Measurements from ENCODE around the gene CALCR. TPM values are rescaled to one million over a fixed set of nuclear protein-coding genes. Genes with fewer than 3 reads are reported as not detected.
"Not testable (repeated sequence)": the region's sequence is repeated elsewhere in the genome, so short reads cannot be mapped to it uniquely, and the experiment has no call there.

Gene CALCR
- total RNA-seq, 1 experiment from 2014 or later = not detected

DNA sequence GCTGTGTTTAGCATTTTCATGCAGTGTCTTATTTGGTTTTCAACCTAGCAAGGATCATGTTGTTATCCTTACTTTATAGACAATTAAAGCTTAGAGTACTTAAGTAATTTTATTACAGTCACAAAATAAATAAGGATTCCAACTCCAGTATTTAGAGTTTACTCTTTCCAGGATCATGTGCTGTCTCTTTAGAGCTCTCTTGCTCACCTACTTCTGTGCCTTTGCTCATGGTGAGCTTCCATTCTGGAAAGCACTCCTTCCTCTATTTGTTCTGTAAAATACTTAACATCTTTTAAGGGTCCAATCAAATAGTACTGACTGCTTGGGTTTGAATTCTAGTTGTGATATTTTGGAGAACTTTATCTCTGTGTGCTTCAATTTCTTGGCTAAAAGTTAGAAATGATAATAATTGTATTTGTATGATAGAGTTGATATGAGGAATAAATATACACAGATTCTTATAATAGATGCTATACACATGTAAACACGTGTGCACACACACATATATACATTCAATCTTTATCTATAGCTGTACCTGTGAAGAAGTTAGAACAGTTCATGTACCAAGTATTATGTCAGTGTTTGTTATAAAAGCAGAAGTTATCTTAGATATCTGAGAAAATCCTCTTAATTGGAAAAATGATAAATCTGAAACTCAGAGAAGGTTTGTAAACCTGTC, 18.2 kb upstream of the CALCR start:
- Histone ChIP-seq H3K9ac (ENCODE audit: low read length) (no peak overlapping the region), H3K27ac (ENCODE audit: low read length) (no peak overlapping the region)

DNA sequence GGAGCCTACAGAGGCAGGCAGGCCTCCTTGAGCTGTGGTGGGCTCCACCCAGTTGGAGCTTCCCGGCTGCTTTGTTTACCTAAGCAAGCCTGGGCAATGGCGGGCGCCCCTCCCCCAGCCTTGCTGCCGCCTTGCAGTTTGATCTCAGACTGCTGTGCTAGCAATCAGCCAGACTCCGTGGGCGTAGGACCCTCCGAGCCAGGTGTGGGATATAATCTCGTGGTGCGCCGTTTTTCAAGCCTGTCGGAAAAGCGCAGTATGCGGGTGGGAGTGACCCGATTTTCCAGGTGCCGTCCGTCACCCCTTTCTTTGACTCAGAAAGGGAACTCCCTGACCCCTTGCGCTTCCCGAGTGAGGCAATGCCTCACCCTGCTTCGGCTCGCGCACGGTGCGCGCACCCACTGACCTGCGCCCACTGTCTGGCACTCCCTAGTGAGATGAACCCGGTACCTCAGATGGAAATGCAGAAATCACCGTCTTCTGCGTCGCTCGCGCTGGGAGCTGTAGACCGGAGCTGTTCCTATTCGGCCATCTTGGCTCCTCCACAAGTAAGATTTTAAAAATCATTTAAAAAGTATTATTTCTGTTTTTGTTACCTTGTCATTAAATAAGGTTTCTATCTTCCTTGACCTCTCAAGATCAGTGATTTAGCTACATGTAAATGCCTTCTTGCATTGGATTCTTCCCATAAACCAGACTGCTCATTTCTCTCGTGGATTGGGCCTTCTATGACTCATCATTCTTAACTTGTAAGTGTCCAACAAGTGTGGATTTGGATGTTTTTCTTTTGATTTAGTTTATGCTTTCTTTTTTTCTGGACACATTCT, 16.9 kb upstream of the CALCR start:
- H3K9me2 ChIP-seq (replicated peaks; ENCODE audit: insufficient read depth, low read length); H3K36me3 ChIP-seq (ENCODE audit: insufficient read depth, low read length); H3K27me3 ChIP-seq (ENCODE audit: low read length); H4K20me1 ChIP-seq (ENCODE audit: insufficient read depth, low read depth, low read length); H3K4me3 ChIP-seq (ENCODE audit: low read length); H3K79me2 ChIP-seq (ENCODE audit: low read length); H3K9ac ChIP-seq (ENCODE audit: low read length); H2AFZ ChIP-seq (ENCODE audit: low read length); DNase-seq; H3K9me3 ChIP-seq (ENCODE audit: low read length); H3K4me1 ChIP-seq (ENCODE audit: low read length); H3K27ac ChIP-seq (ENCODE audit: low read length); H3K4me2 ChIP-seq (ENCODE audit: low read depth, low read length, poor library complexity, severe bottlenecking): not testable (repeated sequence)

More for the DNA sequence above, 18.2 kb upstream of the CALCR start:
- Histone ChIP-seq H3K4me3 (ENCODE audit: low read length) (no peak overlapping the region), H3K79me2 (ENCODE audit: low read length) (no peaks in the 10 kb centered on the region), H4K20me1 (ENCODE audit: insufficient read depth, low read depth, low read length) (no peaks in the 10 kb centered on the region), H3K4me1 (ENCODE audit: low read length) (no peaks in the 10 kb centered on the region), H3K9me2 (replicated peaks; ENCODE audit: insufficient read depth, low read length) (no peaks in the 10 kb centered on the region), H3K27me3 (ENCODE audit: low read length) (no peaks in the 10 kb centered on the region), H2AFZ (ENCODE audit: low read length) (no peak overlapping the region), H3K36me3 (ENCODE audit: insufficient read depth, low read length) (no peaks in the 10 kb centered on the region), H3K4me2 (ENCODE audit: low read depth, low read length, poor library complexity, severe bottlenecking) (no peak overlapping the region), H3K9me3 (ENCODE audit: low read length) (no peaks in the 10 kb centered on the region)
- no peak for DNase-seq

DNA sequence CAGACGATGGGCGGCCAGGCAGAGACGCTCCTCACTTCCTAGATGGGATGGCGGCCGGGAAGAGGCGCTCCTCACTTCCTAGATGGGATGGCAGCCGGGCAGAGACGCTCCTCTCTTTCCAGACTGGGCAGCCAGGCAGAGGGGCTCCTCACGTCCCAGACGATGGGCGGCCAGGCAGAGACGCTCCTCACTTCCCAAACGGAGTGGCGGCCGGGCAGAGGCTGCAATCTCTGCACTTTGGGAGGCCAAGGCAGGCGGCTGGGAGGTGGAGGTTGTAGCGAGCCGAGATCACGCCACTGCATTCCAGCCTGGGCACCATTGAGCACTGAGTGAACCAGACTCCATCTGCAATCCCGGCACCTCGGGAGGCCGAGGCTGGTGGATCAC, 11.9 kb upstream of the CALCR start:
- not testable (repeated sequence) for H3K36me3 ChIP-seq (ENCODE audit: insufficient read depth, low read length); H3K79me2 ChIP-seq (ENCODE audit: low read length); H3K4me3 ChIP-seq (ENCODE audit: low read length); H3K27me3 ChIP-seq (ENCODE audit: low read length); DNase-seq; H3K9me3 ChIP-seq (ENCODE audit: low read length); H4K20me1 ChIP-seq (ENCODE audit: insufficient read depth, low read depth, low read length); H3K9ac ChIP-seq (ENCODE audit: low read length); H3K4me2 ChIP-seq (ENCODE audit: low read depth, low read length, poor library complexity, severe bottlenecking); H3K9me2 ChIP-seq (replicated peaks; ENCODE audit: insufficient read depth, low read length); H3K27ac ChIP-seq (ENCODE audit: low read length); H3K4me1 ChIP-seq (ENCODE audit: low read length); H2AFZ ChIP-seq (ENCODE audit: low read length)

DNA sequence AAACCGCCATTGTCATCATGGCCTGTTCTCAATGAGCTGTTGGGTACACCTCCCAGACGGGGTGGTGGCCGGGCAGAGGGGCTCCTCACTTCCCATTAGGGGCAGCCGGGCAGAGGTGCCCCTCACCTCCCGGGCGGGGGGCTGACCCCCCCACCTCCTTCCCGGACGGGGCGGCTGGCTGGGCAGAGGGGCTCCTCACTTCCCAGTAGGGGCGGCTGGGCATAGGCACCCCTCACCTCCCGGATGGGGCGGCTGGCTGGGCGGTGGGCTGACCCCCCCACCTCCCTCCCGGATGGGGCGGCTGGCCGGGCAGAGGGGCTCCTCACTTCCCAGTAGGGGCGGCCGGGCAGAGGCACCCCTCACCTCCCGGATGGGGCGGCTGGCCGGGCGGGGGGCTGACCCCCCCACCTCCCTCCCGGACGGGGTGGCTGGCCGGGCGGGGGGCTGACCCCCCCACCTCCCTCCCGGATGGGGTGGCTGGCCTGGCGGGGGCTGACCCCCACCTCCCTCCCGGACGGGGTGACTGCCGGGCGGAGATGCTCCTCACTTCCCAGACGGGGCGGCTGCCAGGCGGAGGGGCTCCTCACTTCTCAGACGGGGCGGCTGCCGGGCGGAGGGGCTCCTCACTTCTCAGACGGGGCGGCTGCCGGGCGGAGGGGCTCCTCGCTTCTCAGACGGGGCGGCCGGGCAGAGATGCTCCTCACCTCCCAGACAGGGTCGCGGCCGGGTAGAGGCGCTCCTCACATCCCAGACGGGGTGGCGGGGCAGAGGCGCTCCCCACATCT, 11.4 kb upstream of the CALCR start:
- DNase-seq; H3K4me1 ChIP-seq (ENCODE audit: low read length); H3K9me3 ChIP-seq (ENCODE audit: low read length); H3K27me3 ChIP-seq (ENCODE audit: low read length); H3K4me2 ChIP-seq (ENCODE audit: low read depth, low read length, poor library complexity, severe bottlenecking); H2AFZ ChIP-seq (ENCODE audit: low read length); H3K36me3 ChIP-seq (ENCODE audit: insufficient read depth, low read length); H3K79me2 ChIP-seq (ENCODE audit: low read length); H3K27ac ChIP-seq (ENCODE audit: low read length); H3K9ac ChIP-seq (ENCODE audit: low read length); H4K20me1 ChIP-seq (ENCODE audit: insufficient read depth, low read depth, low read length); H3K4me3 ChIP-seq (ENCODE audit: low read length); H3K9me2 ChIP-seq (replicated peaks; ENCODE audit: insufficient read depth, low read length): not testable (repeated sequence)

- H3K27ac ChIP-seq (ENCODE audit: low read length) = no peak overlapping the region
- no peak overlapping the region for H3K4me3 ChIP-seq (ENCODE audit: low read length)
- no peaks in the 10 kb centered on the region for H3K4me1 ChIP-seq (ENCODE audit: low read length)
- H3K9me3 ChIP-seq (ENCODE audit: low read length) = no peaks in the 10 kb centered on the region
- no peak overlapping the region for H3K4me2 ChIP-seq (ENCODE audit: low read depth, low read length, poor library complexity, severe bottlenecking)
- no peak overlapping the region for H3K9ac ChIP-seq (ENCODE audit: low read length)
- H4K20me1 ChIP-seq (ENCODE audit: insufficient read depth, low read depth, low read length) = no peaks in the 10 kb centered on the region
- no peaks in the 10 kb centered on the region for H3K79me2 ChIP-seq (ENCODE audit: low read length)
- no peaks in the 10 kb centered on the region for H3K27me3 ChIP-seq (ENCODE audit: low read length)
- no peak for DNase-seq
- no peak overlapping the region for H2AFZ ChIP-seq (ENCODE audit: low read length)
- no peaks in the 10 kb centered on the region for H3K36me3 ChIP-seq (ENCODE audit: insufficient read depth, low read length)
- H3K9me2 ChIP-seq (replicated peaks; ENCODE audit: insufficient read depth, low read length) = no peaks in the 10 kb centered on the region
Measured at GRCh38 chr7:93579431-93579830, 4.9 kb upstream of the CALCR start.

DNA sequence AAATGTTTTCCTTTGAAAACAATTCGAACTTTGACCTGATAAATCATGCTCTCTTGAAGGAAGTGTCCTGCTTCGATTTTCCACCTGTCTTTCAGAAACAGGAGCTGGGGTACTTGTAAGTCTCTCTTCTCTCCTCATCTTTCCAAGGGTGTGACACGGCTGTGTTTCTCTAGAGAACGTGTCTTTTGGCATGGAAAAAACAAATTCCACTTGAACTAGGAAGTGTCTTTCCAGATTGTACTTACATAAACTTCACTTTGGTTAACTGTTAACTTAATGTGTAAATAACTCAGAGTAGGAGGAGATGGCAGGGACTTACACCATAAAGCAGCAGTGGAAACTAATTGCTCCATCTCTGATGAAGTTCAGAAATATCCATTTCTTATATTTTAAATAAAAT, 4.2 kb upstream of the CALCR start:
- Histone ChIP-seq H3K9ac (ENCODE audit: low read length) (no peak overlapping the region), H3K27ac (ENCODE audit: low read length) (no peak overlapping the region), H3K79me2 (ENCODE audit: low read length) (no peaks in the 10 kb centered on the region), H3K9me2 (replicated peaks; ENCODE audit: insufficient read depth, low read length) (no peaks in the 10 kb centered on the region), H3K9me3 (ENCODE audit: low read length) (no peaks in the 10 kb centered on the region), H3K4me1 (ENCODE audit: low read length) (no peaks in the 10 kb centered on the region), H3K4me3 (ENCODE audit: low read length) (no peak overlapping the region), H2AFZ (ENCODE audit: low read length) (no peak overlapping the region), H3K36me3 (ENCODE audit: insufficient read depth, low read length) (no peaks in the 10 kb centered on the region), H4K20me1 (ENCODE audit: insufficient read depth, low read depth, low read length) (no peaks in the 10 kb centered on the region), H3K27me3 (ENCODE audit: low read length) (no peaks in the 10 kb centered on the region), H3K4me2 (ENCODE audit: low read depth, low read length, poor library complexity, severe bottlenecking) (no peak overlapping the region)
- no peak for DNase-seq

DNA sequence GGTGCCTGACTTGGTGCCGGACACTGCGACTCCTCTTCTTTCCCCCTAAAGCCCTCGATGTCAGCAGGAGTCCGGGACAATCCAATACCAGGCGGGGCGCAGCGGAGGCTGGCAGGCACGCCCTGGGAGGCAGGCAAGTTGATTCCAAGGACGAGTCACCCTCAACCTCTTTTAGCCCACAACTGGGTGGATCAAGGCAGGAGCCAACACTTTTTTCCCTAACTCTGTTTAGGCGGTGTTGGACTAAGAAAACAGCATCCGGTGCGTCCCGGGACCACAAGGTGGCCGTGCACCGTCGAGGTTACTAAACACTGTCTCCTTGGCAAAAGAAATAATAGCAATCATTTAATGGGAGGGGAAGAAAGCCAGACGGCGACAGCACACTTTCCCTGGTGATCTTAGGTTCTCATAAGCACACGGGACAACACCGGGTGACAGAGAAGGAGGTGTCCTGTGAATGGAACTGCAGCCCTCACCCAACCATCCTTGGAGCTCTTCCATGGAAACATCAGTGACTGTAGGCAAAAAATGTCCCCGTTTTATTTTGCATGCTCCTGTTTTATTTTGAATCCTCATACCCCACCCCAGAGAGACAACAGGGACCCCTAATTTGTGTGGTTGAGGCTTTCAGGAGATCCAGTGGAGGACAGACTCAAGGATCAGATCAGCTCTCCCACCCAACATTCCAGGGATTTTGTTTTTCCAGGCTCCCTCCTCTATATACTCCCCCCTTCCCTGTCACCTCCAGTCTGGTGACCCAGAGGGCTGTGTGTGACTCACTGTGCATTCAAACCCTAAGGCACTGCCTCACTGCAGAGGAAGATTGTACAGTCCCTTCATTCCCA, 1.3 kb upstream of the CALCR start:
- H3K4me3 ChIP-seq (ENCODE audit: low read length) = no peak overlapping the region
- no peaks in the 10 kb centered on the region for H3K36me3 ChIP-seq (ENCODE audit: insufficient read depth, low read length)
- no peaks in the 10 kb centered on the region for H3K27me3 ChIP-seq (ENCODE audit: low read length)
- no peak overlapping the region for H3K4me2 ChIP-seq (ENCODE audit: low read depth, low read length, poor library complexity, severe bottlenecking)
- no peak overlapping the region for H3K9ac ChIP-seq (ENCODE audit: low read length)
- no peaks in the 10 kb centered on the region for H3K9me3 ChIP-seq (ENCODE audit: low read length)
- no peak overlapping the region for H3K27ac ChIP-seq (ENCODE audit: low read length)
- H3K4me1 ChIP-seq (ENCODE audit: low read length) = no peaks in the 10 kb centered on the region
- DNase-seq = no peak
- no peaks in the 10 kb centered on the region for H4K20me1 ChIP-seq (ENCODE audit: insufficient read depth, low read depth, low read length)
- no peaks in the 10 kb centered on the region for H3K79me2 ChIP-seq (ENCODE audit: low read length)
- H2AFZ ChIP-seq (ENCODE audit: low read length) = no peak overlapping the region
- no peaks in the 10 kb centered on the region for H3K9me2 ChIP-seq (replicated peaks; ENCODE audit: insufficient read depth, low read length)

Measured in Karpas-422 (cell line).